IPS-18c (cell line): ENCODE measurements around the gene BPIFA2.

Source experiments
- H3K4me3 ChIP-seq: 2 replicates; pipeline ENCODE4 v1.7.0; 2013; ENCODE audit warnings: low read depth, mild to moderate bottlenecking, low read length, moderate library complexity; ENCODE audit not compliant: insufficient read depth
- H3K9me3 ChIP-seq: one replicate; pipeline ENCODE4 v1.6.1; 2013; ENCODE audit warnings: mild to moderate bottlenecking, low read length, moderate library complexity; ENCODE audit not compliant: control insufficient read depth, insufficient read depth

BPIFA2 gene

GRCh38 chr20:33148040-33148439, 19.9 kb upstream of the BPIFA2 start:
- H3K9me3 ChIP-seq: no peaks in the 10 kb centered on the region
- no peak overlapping the region for H3K4me3 ChIP-seq

- Histone ChIP-seq H3K4me3 (no peak overlapping the region), H3K9me3 (no peaks in the 10 kb centered on the region)
These were observed 13.7 kb upstream of the BPIFA2 start for GRCh38 chr20:33154252-33154651.

GRCh38 chr20:33158637-33159385, 9.1 kb upstream of the BPIFA2 start:
- H3K9me3 ChIP-seq: no peaks in the 10 kb centered on the region
- no peak overlapping the region for H3K4me3 ChIP-seq

GRCh38 chr20:33159713-33160112, 8.2 kb upstream of the BPIFA2 start:
- Histone ChIP-seq H3K4me3 (no peak overlapping the region), H3K9me3 (no peaks in the 10 kb centered on the region)

- H3K4me3 ChIP-seq: no peak overlapping the region
- H3K9me3 ChIP-seq: no peaks in the 10 kb centered on the region
These were observed 7.3 kb upstream of the BPIFA2 start for GRCh38 chr20:33160681-33161080.

GRCh38 chr20:33162313-33162712, 5.6 kb upstream of the BPIFA2 start:
- Histone ChIP-seq H3K4me3 (no peak overlapping the region), H3K9me3 (no peaks in the 10 kb centered on the region)

GRCh38 chr20:33162753-33163152, 5.2 kb upstream of the BPIFA2 start:
- Histone ChIP-seq H3K4me3 (no peak overlapping the region), H3K9me3 (no peaks in the 10 kb centered on the region)

GRCh38 chr20:33163856-33164762, 3.9 kb upstream of the BPIFA2 start:
- peaks cover 5% of the 10 kb centered on the region for H3K9me3 ChIP-seq
- no peak overlapping the region for H3K4me3 ChIP-seq

GRCh38 chr20:33164763-33165095, 3.2 kb upstream of the BPIFA2 start:
- H3K4me3 ChIP-seq: no peak overlapping the region
- H3K9me3 ChIP-seq: peaks cover 7% of the 10 kb centered on the region

- Histone ChIP-seq H3K4me3 (no peak overlapping the region), H3K9me3 (peaks cover 7% of the 10 kb centered on the region)
These were observed 2.4 kb upstream of the BPIFA2 start for GRCh38 chr20:33165416-33166055.

- Histone ChIP-seq H3K4me3 (no peak overlapping the region), H3K9me3 (peaks cover 7% of the 10 kb centered on the region)
These were observed 1.3 kb upstream of the BPIFA2 start for GRCh38 chr20:33166533-33167113.

- Histone ChIP-seq H3K4me3 (no peak overlapping the region), H3K9me3 (peaks cover 7% of the 10 kb centered on the region)
These were observed 1.3 kb downstream of the BPIFA2 start for GRCh38 chr20:33169176-33169794.

GRCh38 chr20:33172781-33173180, 4.8 kb downstream of the BPIFA2 start:
- Histone ChIP-seq H3K9me3 (peaks cover 7% of the 10 kb centered on the region), H3K4me3 (no peak overlapping the region)

- no peaks in the 10 kb centered on the region for H3K9me3 ChIP-seq
- no peak overlapping the region for H3K4me3 ChIP-seq
These were observed 7.2 kb downstream of the BPIFA2 start for GRCh38 chr20:33175123-33175522.

- H3K9me3 ChIP-seq: no peaks in the 10 kb centered on the region
- H3K4me3 ChIP-seq: no peak overlapping the region
These were observed 8.1 kb downstream of the BPIFA2 start for GRCh38 chr20:33176101-33176500.

GRCh38 chr20:33177866-33178265, 9.9 kb downstream of the BPIFA2 start:
- H3K4me3 ChIP-seq: no peak overlapping the region

GRCh38 chr20:33178726-33179125, 10.8 kb downstream of the BPIFA2 start:
- H3K9me3 ChIP-seq: no peaks in the 10 kb centered on the region
- H3K4me3 ChIP-seq: no peak overlapping the region

More at GRCh38 chr20:33177866-33178265, 9.9 kb downstream of the BPIFA2 start:
- no peaks in the 10 kb centered on the region for H3K9me3 ChIP-seq
